Stimulated activated CD8-positive, alpha-beta memory T cell treated with anti-CD3 and anti-CD28 coated beads, Interleukin-15, amount 100 ng/mL, for 48 hours (primary cell): ENCODE results near the gene USP10.
"Not testable (repeated sequence)": the region's sequence is repeated elsewhere in the genome, so short reads cannot be mapped to it uniquely, and the experiment has no call there.

Source experiments
- DNase-seq, 2 donors: peaks; one replicate each; pipeline ENCODE4 v3.0.0-alpha.2; 2020; ENCODE audit warnings: low read depth in 2 of 2

Gene USP10

DNA sequence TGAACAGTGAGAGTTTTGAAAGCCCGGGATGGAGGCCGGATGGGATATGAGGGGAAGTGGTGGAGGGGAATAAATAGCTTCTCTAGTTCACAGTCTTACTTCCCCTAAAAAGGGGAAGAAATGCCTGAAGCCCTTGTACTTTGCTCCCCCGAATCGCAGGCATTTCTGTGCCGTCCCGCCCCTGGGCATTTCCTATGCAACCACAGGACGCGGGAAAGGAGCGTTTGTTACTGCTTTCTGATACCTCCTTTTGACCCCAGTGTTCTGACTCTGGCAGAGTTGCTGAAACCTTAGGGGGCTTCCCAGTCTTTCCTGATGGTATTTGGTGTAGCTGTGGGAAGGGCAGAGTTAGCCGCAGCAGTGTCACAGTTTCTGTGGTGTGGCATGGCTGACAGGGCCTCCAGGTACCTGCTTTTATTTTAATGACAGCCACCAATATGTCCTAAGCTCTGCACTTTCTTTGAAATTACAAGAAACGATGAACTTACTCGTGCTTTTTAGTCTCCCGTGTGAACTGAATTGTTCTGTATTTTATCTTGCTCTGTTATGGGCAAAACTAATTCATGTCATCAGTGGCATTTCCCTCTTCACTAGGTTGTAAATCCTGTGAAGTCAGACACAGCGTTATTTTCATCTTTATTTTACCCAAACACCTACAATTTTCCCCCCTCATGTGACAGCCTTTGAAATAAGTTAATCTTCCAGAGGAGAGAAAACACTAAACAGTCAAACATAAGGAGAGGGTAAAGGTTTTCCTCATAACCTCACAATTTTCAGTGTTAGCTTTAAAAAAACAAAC, 27.1 kb downstream of the USP10 start:
- peak in 1 of 2 donors; percentile 25 for DNase-seq

DNA sequence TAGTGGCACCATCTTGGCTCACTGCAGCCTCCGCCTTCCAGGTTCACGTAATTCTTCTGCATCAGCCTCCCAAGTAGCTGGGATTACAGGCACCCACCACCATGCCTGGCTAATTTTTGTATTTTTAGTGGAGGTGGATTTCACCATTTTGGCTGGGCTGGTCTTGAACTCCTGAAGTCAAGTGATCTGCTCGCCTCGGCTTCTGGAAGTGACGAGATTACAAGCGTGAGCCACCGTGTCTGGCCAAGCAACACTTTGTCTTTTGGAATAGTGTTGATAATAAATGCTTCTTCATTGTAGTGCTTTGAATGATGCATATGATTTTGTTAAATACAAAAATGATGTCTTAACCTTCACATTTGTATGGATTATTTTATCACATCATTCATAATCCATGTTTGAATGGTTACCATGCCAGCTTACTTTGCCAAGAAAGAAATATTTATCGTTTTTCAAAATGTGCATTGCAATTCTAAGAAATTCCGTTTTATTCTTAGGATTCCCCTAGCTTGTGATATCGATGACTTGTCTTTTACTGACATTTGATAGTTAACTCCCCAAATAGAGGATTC, 29.1 kb downstream of the USP10 start:
- DNase-seq: no peak

DNA sequence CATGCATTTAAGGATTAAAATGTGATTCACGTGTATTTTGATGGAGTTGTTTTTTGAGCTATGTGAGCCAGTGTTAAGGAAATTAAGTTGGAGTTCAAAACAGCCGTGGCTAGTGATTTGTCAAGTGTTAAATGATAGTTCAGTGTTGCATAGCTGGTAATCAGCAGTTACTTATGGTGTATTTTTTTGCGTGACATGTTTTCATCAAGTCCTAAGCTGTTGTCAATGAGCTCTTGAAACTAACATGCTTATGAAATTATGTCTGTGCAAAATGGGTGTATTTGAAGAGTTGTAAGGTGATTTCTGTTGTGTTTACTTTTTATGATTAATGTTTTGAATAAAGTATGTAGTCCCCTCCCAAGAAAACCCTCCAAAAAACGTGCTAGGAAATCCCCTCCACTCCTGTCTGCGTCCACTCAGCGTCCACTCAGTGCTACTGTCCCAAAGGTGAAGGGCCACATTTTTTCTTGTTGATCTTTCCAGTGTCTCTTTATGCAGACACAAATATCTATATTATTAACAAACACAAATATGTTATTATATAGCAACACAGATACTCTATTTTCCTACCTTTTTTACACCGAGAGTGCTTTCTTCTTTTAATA, 30.0 kb downstream of the USP10 start:
- no peak for DNase-seq

DNA sequence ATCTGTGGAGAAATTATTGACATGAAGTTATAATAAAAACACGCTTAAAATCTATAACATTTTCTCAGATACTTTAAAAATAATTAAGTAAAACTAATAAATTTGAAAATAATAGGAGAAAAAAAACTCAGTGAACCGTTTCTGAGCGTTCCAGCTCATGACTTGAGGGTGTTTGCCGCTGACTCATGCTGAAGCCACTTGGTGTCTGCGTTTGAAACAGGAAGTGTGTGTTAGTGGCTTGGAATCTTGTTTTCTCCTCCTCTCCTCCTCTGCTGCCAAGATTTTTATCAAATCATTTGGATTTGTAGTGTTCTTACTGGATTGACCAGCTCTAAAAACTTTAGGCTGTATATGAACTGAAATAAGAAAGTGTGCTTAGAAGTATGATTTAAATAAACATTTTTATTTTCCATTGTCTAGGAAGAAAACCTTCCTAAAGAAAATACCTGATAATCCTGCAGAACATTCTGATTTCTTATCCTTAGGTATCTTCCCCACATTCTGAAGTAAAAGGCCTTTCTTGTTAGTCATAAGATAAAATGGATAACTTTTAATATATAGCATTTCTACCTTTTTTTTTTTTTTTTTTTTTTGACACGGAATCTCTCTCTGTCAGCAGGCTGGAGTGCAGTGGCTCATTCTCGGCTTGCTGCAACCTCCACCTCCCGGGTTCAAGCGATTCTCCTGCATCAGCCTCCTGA, 30.8 kb downstream of the USP10 start:
- DNase-seq: no peak

DNA sequence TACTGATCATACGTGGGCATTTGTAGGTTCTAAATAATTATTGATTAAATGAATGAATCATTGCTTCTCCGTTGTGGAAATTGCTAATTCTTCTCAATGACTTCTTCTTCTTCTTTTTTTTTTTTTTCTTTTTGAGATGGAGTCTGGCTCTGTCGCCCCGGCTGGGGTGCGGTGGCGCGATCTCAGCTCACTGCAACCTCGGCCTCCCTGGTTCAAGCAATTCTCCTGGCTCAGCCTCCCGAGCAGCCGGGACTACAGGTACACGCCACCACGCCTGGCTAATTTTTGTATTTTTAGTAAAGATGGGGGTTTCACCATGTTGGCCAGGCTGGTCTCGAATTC, 32.5 kb downstream of the USP10 start:
- not testable (repeated sequence) for DNase-seq

DNA sequence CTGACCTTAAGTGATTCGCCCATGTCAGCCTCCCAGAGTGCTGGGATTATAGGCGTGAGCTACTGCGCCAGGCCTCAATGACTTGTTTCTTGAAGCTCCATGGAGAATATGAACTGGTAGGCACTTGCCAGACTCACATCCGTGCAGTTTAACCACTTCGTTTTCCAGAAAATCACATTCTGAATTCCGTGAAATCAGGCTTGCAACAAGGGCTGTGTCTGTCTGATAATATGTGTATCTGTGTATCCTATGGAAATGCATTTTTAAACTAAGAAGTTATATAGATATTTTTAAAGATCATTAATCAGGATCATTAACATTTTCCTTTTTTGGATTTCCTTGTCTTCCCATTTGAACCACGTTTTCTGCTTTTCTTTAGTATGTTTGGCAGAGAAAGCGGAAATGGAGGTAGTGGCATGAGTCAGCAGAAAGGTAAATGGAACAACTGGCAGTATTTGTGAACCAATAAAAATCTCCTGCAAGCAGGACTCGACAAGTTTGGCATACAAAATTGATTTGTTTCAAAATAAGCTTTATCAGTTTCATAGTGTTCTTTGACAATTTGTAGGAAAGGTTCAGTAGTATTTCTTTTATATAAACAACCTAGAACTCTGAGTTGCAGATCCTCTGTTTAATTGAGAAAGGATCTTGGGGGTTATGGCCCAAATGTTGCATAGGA, 33.0 kb downstream of the USP10 start:
- no peak for DNase-seq

DNA sequence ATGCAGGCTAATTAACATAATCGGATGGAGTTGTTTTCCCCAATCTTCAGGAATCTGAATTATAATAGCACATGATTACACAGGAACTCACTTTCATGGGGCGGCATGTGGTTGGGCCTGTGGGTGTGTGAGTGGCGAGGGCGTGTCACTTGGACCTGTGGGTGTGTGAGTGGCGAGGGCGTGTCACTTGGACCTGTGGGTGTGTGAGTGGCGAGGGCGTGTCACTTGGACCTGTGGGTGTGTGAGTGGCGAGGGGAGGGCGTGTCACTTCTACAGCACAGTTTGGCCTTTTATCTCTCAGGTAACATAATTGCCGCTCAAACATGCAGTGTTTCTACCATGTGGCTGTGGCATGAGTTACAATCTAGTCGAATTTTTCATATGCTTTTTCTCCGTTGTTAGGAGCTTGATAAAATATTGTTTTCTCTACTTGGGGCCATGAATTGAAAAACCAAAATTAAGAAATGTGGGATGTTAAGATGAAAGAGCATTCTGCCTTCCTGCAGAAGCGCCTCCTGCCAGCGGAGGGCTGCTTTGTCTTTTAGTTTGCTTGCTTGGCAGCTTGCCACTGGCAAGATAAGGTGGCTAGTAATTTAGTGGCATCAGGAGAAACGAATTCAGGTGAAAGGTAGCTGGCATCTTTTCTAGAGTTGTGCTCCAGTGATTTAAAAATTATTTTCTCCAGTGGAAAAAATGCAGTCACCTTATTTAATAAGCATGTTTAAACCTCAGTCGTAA, 36.2 kb downstream of the USP10 start:
- no peak for DNase-seq

DNA sequence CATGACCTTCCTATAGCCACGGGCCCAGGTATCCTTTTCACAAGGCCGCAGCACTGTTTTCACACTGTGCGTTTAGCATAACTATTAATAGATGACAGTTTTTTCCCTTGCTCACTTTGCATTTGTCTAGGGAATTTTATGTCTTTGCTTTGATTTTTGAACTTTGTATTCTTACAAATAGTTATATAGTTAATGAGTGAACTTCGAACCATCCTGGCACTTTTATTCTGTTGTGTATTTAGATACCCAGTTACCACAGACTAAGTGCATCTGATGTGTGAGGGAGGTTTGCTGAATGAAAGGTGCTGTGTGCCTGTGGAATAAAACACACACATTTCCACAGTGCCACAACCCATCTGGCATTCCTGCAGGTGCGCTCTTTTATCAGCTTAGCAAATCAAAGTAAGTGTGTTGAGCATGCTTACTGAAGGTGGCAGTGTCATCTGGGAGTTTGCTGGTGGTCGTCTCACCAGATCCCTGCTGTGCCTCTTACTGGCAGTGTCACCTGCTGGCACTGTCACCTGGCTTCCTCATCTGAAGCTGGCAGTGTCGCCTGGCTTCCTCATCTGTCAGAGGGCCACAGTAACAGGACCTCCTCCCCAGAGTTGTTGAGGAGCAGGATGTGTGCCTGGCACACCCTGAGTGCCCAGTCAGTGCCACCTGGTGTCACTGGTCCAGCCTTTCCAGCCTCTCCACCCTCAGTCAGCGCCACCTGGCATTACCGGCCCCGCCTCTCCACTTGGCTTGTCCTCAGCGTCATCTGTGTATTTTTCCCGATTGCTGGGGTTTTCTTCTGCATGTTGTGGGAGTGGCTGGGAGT, 37.6 kb downstream of the USP10 start:
- no peak for DNase-seq

DNA sequence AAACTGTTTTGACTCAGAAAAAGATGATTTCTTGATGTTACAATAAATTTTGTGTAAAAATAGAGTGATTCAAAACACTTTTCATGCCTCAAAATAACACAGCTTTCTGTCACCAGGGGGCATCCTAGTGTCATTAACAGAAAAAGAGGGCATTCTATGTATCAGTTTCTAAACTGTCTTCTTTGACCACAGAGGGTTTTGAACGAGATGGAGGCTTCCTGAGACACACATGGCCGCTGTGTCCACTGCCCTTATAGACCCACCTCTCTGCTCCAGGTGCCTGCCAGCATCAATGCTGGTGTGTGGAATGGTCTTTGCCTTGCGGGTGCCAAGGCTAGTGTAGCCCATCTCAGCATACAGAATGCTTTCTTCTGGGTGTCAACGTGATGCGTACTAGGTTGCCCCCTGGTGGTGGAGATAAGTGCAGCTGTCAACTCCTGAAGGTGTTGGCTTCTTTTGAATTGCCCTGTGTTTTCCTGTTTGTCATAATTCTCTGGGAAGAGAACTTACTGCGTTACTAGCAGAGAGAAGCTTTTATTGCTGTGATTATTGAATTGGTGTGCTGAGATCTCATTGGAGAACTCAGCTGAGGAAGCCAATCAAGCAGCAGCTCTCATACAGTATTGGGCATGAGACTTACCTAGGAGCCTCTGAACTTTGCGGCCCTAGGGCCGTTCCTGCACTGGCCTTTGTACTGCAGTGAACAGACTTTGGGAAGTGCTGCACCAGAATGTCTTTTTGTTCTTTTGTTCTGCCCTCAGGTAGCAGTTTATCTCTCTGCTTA, 38.6 kb downstream of the USP10 start:
- peak; percentile 54 for DNase-seq

DNA sequence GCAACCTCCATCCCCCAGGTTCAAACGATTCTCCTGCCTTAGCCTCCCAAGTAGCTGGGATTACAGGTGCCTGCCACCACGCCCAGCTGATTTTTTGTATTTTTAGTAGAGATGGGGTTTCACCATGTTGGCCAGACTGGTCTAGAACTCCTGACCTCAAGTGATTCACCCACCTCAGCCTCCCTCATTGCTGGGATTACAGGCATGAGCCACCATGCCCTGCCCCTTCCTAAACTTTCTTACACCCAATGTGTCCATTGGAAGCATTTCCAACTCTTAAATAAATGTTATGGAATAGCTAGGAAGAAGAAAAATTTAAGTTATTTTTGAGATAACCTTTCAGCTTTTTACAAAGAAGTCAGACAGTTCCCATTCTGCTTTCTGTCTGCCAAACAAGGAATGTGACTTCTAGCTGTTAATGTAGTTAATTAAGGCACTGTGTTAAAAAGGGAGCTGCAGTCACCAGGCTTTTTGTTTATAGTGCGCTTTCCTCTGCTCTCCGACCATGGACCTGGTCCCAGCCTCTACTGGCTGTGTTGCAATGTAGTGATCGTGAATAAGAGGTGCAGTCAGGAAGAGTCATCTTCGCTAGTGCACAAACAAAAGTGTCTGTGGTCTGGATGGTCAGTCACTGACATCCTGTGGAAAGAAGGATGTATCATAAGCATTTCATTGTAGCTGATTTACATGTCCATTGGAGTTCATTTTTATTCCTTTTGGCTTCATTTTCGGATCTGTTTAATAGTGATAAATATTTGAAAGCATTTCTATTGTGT, 39.7 kb downstream of the USP10 start:
- DNase-seq: no peak

DNA sequence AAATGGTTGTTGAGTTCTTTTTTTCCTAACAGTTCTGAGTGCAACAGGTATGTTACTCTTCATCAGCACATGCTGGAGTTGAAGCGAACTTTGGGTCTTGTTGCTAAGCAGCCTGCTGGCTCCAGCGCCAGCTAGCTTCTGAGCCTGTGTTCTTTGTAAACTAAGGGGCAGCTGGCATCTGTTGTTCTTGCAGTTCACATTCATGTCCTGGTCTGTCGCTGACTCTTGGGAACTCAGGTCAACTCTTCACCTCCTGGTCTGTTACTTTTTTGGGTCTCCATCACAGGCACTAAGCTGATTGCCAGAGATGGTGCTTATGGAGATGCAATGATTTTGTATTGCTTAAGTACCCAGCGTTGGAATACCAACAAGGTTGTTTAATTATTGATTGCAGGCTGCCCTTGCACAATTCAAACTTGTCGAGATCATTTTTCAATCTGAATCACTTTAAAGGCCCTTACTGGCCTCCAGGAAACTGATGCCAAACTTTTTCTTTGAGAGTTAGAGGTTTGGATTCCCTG, 40.9 kb downstream of the USP10 start:
- no peak for DNase-seq

DNA sequence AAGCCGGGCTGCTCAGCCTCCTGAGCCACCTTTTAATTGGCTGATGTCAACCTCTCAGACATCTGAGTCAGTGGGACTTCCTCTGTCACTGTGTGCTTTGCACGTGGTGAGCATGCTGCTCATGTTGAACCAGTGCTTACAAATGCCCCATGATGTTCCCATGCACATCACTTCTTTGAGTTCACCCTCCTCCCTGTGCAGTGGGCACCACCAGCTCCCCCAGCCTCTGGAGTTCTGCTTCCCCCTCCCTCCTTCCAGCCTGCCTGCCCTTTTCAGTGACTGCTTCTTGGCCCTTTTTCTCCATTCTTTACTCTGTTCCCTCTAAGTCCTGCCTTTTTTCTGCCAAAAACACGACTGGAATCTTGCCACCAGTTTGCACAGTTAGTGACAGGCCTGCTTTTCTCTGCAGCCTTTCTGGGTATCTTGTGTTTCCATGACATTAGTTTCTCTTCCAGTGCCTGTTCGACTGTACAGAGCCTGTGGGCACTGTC, 41.6 kb downstream of the USP10 start:
- DNase-seq: no peak

DNA sequence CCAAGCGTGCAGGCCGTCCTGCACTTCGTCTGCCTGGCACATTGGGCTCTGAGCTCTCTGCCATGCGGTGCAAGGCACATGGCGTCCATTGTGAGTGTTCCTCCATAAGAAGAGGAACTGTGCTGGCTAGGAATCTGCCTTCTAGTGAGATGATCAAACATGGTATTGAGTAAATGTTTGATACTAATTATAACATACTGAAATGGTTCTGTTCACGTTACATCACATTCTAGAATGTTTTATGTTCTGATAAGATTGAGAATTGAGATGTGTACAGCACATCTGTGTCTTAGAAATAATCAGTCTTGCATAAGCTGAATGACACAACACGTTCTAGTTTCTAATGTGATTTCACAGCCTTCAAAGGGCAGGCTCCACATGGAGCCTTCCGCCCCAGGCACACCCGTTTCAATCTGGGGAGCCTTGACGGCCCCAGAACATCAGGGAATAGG, 42.9 kb downstream of the USP10 start:
- no peak for DNase-seq

DNA sequence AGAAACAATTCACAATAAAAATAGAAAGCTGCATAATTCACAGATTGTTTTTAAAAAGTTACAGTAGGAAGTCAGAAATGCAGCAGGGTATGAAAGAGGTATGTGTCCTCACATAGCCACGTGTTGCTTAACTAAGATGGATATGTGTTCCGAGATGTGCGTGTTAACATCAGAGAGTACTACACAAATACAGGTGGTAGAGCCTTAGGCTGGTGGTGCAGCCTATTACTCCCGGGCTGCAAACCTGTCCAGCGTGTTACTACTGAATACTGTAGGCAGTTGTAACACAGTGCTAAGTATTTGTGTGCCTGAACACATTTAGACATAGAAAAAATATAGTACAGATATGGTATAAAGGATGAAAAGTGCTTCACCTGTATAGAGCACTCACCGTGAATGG, 46.4 kb downstream of the USP10 start:
- DNase-seq: no peak

DNA sequence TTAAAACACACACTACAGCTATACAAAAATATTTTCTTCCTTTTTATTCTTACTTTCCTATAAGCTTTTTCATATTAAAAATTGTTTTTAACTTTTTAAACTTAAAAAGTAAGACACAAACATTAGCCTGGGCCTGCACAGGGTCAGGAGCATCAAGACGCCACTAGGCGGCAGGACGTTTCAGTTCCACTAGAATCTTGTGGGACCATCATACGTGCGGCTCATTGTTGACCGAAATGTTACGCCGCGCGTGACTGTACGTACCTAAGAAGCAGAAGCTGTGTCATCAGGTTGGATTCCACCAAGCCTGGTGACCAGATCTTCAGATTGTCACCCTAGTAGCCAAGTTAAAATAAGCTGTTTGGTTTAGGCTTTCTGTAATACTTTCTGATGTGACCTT, 47.1 kb downstream of the USP10 start:
- no peak for DNase-seq

DNA sequence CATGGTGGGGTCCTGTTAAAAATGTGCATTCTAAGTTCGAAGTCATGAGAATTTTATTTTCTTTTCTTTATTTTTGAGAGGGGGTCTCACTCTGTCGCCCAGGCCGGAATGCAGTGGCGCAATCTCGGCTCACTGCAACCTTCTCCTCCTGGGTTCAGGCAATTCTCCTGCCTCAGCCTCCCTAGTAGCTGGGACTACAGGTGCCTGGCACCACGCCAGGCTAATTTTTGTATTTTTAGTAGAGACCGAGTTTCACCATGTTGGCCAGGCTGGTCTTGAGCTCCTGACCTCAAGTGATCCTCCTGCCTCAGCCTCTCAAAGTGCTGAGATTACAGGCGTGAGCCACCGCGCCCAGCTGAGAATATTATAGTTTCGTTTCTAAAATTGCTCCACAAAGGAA, 48.4 kb downstream of the USP10 start:
- not testable (repeated sequence) for DNase-seq

DNA sequence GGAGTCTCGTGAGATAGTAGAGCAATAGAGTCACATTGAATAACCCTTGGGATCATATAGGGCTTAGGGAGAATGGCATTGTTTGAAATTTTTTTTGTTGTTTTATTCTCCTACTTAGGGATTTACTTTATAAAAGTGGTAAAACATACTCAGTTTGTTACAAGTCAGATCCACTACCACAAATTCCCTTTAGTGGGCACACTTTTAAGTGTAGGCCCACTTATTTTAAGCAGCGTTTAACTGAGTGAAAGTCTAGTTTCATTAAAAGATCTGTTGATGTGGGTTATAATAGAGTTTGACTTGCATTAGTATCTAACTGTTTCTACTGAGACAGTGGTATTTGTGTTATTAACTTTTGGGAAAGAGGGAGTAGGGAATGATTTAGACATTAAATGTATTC, 49.3 kb downstream of the USP10 start:
- DNase-seq: no peak

DNA sequence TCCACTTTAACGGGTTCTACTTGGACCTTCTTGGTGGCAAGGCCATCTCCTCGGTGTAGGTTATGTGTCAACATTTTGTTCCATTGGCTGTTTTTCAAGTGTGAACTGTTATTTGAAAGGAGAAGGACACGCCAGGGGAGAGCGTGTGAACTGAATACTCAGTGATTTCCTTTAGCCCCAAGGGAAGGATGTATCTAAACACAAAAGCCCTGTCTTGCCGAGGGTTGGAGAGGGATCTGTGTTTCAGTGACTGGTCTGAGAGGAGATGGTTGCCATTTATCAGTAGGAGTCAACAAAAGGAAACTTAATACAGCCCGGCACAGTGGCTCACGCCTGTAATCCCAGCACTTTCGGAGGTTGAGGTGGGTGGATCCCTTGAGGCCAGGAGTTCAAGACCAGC, 50.0 kb downstream of the USP10 start:
- no peak for DNase-seq

DNA sequence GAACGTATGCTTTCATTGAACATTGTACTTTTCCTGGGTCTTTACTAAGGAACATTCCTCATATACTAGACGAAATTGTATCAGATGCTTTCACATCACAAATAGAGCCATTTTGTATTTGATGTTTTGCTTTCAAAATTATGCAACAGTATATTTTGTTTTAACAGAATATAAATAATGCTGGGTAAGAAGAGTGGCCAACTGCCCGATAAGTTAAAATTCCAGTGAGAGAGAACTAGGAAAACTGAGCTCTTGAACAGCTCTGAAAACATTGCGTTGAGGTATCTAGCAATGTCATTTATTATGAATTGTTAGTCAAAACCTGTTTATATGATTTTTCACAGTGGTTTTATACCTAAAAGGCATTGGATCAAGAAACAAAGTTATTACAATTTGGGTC, 50.8 kb downstream of the USP10 start:
- no peak for DNase-seq
